ENCODE data around the gene RASA2. TPM values are rescaled to one million over a fixed set of nuclear protein-coding genes. Genes with fewer than 3 reads are reported as not detected.
A peak's percentile ranks its signal among the peaks of the same experiment; 100 is the strongest.

RASA2 gene
- total and polyA plus RNA-seq, 9 of the 15 experiments (the other 6 are each of a cell fraction or from before 2014, with no cell fraction given): 2.0 to 12.8 (median 9.5) TPM

GRCh38 chr3:141557961-141558706 is 71.3 kb downstream of the RASA2 start (continued):
- TF ChIP-seq ZNF639 (CRISPR knock-in tag; conservative IDR thresholded peaks at IDR 0.05 in 1 of 2, IDR thresholded peaks at IDR 0.05 in 1 of 2): no peak
- no peak for TF ChIP-seq GTF2B (IDR thresholded peaks at IDR 0.05; ENCODE audit: extremely low read depth, insufficient read length)
- TF ChIP-seq MCM2 (IDR thresholded peaks at IDR 0.05; ENCODE audit: low read depth): no peak
- TF ChIP-seq ZNF512 (tag; IDR thresholded peaks at IDR 0.05): no peak
- TF ChIP-seq ZNF408 (CRISPR knock-in tag; IDR thresholded peaks at IDR 0.05; ENCODE audit: low read depth): no peak
- TF ChIP-seq U2AF2 (optimal IDR thresholded peaks at IDR 0.05; ENCODE audit: low read depth, low read length): no peak
- TF ChIP-seq MYC (IDR thresholded peaks at IDR 0.05; ENCODE audit: low read depth, low read length): no peak
- TF ChIP-seq MYC (CRISPR knock-in tag; IDR thresholded peaks at IDR 0.05; ENCODE audit: borderline replicate concordance, low read depth): no peak
- TF ChIP-seq ZNF407 (IDR thresholded peaks at IDR 0.05; ENCODE audit: low read depth): no peak
- TF ChIP-seq ARID2 (IDR thresholded peaks at IDR 0.05): no peak
- no peak for TF ChIP-seq ETS2 (tag; IDR thresholded peaks at IDR 0.05; ENCODE audit: borderline replicate concordance, poor library complexity, severe bottlenecking)
- TF ChIP-seq POLR2G (IDR thresholded peaks at IDR 0.05; ENCODE audit: low read depth, low read length): no peak
- 0 out of 2 replicates have a peak, but pooled peaks have one; percentile 9 for TF ChIP-seq TAL1 (IDR thresholded peaks at IDR 0.05)
- no peak for TF ChIP-seq RBM15 (IDR thresholded peaks at IDR 0.05; ENCODE audit: insufficient read depth, low read length)
- TF ChIP-seq BRF1 (IDR thresholded peaks at IDR 0.05; ENCODE audit: borderline replicate concordance, extremely low read depth, insufficient read length): no peak

All from K562 (cell line).